Omental fat pad (tissue), 4 donors: ENCODE results near the gene HCN2. TPM values are rescaled to one million over a fixed set of nuclear protein-coding genes. Genes with fewer than 3 reads are reported as not detected.
"Not testable (repeated sequence)": the region's sequence is repeated elsewhere in the genome, so short reads cannot be mapped to it uniquely, and the experiment has no call there.

Experiments used
- ATAC-seq: fragments of 150-250 bp; one replicate; pipeline ENCODE4 v1.9.1; 2016; ENCODE audit warnings: mild to moderate bottlenecking, moderate library complexity; ENCODE audit not compliant: low FRiP score
- DNase-seq: peaks from one replicate; pipeline ENCODE4 v3.0.0-alpha.2; 2019; ENCODE audit warnings: low spot score
- total RNA-seq, 4 donors: library from RNA; depleted of rRNA; stranded (reverse); fragments of >200 nt; gene quantifications; one replicate each; pipeline ENCODE4 v1.1.0, GENCODE V29; 2016
- TF ChIP-seq, protein P1 (sequence below), 3 donors: fragments of 450-650 bp; IDR thresholded peaks; one replicate each; pipeline ENCODE4 v1.5.1; 2016 to 2017; ENCODE audit warnings: antibody characterized with exemption in 3 of 3, mild to moderate bottlenecking in 3 of 3, moderate library complexity in 2 of 3

Gene HCN2
- total RNA-seq, 4 donors from 2014 or later, result 0.13 to 0.56 TPM; not detected in 2

DNA sequence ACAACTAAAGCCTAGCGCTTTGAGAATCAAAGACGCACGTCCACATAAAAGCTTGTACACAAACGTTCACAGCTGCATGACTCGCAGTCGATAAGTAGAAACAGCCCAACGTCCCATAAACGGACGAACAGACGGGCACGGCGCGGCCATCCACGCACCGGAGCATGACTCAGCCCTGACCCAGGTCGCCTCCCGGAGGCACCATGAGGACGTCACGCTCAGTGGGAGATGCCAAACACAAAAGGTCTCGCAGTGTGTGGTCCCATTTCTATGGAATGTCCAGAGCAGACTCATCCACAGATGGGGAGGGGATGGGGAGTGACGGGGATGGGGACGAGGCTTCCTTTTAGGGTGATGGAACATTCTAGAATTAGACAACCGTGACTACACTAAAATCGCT, 34.3 kb downstream of the HCN2 start:
- DNase-seq (no peak), ATAC-seq (no peak)
- TF ChIP-seq, protein P1, sequence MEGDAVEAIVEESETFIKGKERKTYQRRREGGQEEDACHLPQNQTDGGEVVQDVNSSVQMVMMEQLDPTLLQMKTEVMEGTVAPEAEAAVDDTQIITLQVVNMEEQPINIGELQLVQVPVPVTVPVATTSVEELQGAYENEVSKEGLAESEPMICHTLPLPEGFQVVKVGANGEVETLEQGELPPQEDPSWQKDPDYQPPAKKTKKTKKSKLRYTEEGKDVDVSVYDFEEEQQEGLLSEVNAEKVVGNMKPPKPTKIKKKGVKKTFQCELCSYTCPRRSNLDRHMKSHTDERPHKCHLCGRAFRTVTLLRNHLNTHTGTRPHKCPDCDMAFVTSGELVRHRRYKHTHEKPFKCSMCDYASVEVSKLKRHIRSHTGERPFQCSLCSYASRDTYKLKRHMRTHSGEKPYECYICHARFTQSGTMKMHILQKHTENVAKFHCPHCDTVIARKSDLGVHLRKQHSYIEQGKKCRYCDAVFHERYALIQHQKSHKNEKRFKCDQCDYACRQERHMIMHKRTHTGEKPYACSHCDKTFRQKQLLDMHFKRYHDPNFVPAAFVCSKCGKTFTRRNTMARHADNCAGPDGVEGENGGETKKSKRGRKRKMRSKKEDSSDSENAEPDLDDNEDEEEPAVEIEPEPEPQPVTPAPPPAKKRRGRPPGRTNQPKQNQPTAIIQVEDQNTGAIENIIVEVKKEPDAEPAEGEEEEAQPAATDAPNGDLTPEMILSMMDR (IDR thresholded peaks at IDR 0.05), result no peak

GRCh38 chr19:624433-625109, 34.9 kb downstream of the HCN2 start:
- ATAC-seq (no peak), DNase-seq (no peak)
- TF ChIP-seq, protein P1 (IDR thresholded peaks at IDR 0.05), result no peak

DNA sequence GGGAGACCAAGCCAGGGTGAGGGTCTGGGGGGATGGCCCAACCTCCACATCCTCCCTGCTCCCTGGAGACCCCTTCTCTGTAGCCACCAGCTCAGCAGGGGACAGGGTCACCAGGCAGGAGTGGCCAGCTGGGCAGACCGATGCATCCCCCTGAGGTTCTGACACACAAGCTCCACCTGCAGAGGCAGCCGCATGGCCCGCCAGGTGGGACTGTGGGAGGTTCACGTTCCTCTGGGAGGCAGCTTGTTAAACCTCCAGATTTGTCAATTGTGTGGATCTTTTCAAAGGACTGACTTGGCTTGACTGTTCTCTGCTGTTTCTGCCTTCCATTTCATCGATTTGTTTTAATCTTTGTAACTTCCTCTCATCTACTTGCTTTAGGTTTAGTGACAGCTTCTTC, 35.6 kb downstream of the HCN2 start:
- DNase-seq, result no peak
- TF ChIP-seq, protein P1 (IDR thresholded peaks at IDR 0.05), result no peak
- no peak for ATAC-seq

- not testable (repeated sequence) for DNase-seq, ATAC-seq
These were observed 36.9 kb downstream of the HCN2 start for GRCh38 chr19:626566-626965.

DNA sequence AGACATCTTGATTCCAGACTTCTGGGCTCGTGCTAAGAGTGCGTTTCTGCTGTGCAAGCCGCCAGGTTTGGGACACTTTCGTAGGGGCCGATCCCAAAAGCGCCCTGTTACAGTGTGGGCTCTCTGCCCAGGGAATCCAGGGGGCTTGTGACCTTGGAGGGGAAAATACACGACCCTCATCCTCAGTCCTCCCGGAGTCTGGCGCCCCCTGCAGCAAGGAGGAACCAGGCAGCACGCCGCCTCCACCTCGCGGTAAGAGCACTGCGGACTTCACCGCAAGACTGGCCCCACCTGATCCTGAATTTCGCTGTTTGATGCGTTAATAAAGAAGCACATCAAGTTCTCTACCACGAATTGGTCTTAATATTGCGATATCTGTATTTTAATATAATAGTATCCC, 38.5 kb downstream of the HCN2 start:
- ATAC-seq, result no peak
- no peak for DNase-seq
- TF ChIP-seq, protein P1 (IDR thresholded peaks at IDR 0.05), result no peak

GRCh38 chr19:629515-629914, 39.8 kb downstream of the HCN2 start:
- not testable (repeated sequence) for ATAC-seq, DNase-seq

GRCh38 chr19:629961-630714, 40.5 kb downstream of the HCN2 start:
- TF ChIP-seq, protein P1 (IDR thresholded peaks at IDR 0.05), result no peak
- no peak for ATAC-seq
- DNase-seq, result no peak

- DNase-seq, result no peak
- TF ChIP-seq, protein P1 (IDR thresholded peaks at IDR 0.05), result no peak
- peak; percentile 8 for ATAC-seq
These were observed 42.9 kb downstream of the HCN2 start for GRCh38 chr19:632579-633067.
